ENCODE data around the gene PDE1C.
A peak's percentile ranks its signal among the peaks of the same experiment; 100 is the strongest.

The PDE1C gene

DNA sequence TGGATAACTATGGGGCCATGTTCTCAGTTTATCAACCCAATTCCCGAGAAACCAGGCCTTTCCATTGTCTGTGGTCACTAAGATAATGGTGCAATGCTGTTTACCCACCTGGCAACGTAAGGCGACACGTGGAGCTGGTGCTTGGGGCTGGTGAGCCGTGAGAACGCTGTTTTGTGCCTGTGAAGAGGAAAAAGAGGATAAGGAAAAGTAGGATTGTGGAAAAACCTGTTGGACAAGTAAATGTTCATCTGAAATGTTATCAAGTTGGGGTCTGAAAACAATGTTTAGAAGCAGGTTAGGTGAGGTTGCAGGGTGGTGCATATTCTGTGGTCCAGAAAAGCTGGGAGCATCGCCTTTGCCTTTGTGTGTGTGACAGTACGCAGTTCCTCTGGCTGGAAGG is 294.7 kb downstream of the PDE1C start:
- no peak for DNase-seq (ENCODE audit: low read depth)

DNA sequence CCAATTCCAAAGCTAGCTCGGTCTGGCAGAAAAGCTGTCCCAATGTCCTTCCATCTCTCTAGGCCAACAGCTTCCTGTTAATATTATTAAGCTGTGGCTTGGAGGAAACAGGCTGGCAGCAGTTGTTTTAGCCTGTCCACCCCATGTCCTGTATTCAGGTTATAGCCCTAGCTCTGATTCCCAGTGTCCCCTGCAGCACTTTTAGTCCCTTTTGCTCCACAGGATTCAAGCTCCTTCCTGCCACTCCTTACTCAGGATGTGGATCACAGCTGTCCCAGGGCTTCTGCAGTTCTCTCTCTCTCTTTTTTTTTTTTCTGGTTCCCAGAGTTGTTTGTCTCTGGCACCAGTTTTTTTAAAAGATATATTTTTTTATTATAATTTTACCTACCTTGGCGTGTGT is 298.0 kb downstream of the PDE1C start:
- no peak for DNase-seq (ENCODE audit: low read depth)

DNA sequence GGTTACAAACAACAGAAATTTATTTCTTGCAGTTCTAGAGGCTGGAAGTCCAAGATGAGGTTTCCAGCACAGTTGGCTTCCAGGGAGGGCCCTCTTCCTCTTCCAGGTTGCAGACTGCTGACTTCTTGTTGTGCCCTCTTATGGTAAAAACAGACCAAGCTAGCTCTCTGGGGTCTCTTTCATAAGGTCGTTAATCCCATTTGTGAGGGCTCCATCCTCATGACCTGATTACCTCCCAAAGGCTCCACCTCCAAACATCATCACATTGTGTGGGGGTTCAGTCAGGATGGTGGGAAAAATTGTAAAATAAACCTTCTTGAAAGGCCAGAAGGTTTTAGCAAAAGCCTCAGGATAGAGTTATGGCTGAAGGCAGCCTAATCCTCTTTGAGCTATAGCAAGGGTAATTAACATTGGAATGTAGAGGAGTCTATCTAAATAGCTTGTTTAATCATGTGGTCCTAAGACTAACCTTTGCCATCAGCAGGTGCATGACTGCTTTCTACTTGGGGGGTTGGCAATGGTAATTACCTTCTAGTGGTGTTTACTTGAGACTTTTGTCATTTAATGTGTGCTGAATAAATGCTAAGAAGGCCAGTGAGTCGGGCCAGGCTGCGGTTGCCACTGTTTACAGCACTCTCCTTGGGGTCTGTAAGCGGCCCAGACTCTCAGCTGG is 302.4 kb downstream of the PDE1C start:
- no peak for DNase-seq (ENCODE audit: low read depth)

DNA sequence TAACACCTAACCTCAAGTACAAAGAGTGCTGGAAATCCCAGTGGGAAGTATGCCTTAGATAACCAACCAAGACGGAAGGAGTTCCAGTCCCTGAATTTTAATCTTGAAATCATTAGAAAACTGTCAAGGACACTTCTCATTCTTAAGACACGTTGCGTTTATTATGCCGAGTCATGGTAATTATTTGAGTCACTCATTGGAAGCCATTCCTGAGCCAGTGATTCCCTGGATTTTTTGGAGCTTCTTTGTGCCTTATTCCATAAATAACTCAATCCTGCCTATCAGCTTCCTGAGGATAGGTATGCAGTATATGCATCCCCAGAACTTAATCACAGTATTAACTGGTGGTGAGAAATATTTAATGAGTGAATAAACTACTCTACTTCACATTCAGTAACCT is 305.7 kb downstream of the PDE1C start:
- no peak for DNase-seq (ENCODE audit: low read depth)

DNA sequence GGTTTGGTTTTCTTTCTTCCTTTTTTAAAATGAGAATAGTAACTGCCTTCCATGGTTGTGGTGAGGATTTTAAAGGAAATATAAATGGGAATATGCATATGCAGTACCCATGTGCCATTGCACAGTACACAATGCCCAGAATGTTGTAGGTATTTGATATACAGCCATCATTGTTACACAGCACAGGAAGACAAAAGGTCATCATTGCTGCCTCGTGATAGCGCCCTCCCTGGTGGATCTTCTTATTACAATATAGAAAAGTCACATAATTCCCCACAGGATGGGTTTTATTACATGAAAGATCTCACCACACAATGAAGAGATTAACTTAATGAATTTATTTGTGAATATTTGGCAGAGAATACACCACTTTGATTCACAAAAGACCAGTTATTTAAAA is 306.7 kb downstream of the PDE1C start:
- DNase-seq (ENCODE audit: low read depth) = no peak

DNA sequence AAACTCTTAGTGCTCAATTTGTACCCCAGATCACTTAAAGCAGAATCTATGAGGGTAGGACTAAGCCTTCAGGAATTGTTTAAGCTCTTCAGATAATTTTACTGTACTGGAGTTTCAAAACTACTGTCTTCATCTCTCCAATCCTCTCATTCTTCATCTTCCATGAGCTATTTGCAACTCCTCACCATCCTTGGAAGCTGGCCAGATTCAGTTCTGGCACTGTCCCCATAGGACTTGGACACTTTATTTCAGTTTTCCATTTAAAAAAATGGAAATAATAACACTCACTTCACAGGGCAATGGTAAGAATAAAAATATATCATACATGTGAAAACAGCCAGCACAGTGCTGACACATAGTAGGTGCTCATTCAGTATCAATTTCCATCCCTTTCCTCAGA is 308.6 kb downstream of the PDE1C start:
- no peak for DNase-seq (ENCODE audit: low read depth)

DNA sequence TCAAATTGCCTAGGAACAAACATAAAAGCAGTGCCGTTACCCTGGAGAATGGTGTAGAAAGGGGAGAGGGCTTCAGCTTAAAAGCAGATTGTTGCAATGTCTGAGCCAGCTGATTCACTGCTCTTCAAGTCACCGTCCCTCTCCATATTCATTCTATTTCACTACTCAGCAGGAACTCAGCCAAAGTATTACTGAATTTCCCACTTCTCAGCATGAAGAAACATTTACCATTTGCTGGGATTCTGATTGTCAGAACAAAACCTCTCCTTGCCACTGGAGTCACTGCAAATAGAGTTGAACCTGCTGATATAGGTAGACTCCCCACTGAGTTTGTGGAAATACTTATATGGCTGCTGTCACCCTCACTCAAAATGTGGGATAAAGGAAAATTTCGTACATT is 311.5 kb downstream of the PDE1C start:
- DNase-seq (ENCODE audit: low read depth) = no peak

DNA sequence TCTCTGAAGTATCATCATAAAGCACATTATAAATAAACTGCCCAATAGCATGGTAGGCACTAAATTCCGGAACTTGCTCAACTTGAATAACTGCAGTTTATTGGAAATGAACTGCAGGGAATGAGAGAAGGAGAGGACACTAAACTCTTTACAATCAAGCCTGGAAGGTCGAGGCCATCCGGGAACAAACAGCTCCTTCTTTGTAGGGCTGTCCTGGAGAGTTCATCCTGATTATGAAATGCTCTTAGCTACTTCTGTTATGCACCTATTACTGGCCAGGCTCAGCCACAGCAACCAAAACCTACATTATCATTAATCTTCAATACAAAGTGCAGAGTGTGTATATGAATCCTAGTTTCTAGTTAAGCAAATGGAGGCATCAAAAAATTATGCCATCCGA is 318.5 kb downstream of the PDE1C start:
- no peak for DNase-seq (ENCODE audit: low read depth)

DNA sequence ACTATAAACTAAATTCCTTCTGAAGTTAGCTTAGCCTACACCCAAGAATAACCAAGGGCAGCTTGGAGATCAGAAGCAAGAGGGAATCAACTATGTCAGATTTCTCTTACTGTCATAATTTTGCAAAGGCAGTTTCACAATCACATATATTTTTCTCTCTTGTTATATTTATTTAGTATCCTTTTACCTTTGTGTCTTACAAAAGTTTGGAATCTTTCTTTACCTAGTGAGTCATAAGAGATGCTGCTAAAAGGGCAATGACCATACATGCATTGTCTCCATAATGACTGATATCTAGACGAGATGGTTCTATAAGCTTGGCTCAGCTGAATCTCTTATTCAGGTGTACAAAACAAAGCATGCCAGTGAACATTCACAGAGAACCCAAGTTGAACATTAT is 322.1 kb downstream of the PDE1C start:
- DNase-seq (ENCODE audit: low read depth) = no peak

DNA sequence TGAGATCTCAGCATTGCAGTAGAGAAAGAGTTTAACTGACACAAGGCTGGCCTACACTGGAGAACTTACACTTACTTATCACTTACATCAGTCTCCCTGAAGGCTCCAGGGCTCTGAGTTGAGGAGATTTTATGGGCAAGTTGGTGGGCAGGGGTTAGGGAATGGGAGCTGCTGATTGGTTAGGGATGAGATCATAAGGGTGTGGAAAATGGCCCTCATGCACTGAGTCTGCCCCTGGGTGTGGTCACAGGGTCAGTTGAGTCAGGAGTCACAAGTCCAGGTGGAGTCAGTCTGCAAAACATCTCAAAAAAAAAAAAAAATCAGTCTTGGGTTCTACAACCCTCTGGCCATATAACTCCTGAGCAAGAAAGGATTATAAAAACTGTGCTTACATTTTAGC is 322.7 kb downstream of the PDE1C start:
- no peak for DNase-seq (ENCODE audit: low read depth)

DNA sequence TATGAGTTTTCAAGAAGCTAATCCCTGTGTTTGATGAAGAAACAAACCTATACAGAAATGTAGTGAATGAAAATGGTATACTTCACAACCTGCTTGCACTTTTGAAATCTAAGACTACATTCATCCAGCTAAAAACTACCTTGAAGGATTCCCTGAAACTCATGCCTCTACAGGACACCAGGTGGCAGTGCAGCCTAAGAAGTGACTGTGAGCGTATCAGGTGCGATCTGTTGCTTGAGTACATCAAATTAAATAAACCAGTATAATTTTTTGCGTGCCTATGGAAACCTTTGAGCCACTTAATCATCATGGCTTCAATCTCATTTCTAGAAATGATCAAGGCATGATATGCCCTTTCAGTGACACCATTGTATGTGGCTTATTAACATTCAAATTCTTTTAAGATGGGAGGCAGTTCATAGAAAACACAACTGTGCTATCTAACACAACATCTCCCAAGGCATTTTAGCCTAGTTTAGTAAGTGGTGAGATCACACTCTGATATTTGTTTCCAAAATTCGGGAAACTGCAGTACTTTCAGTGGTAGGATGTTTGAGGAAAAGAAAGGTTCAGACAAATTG is 325.8 kb downstream of the PDE1C start:
- no peak for DNase-seq (ENCODE audit: low read depth)

DNA sequence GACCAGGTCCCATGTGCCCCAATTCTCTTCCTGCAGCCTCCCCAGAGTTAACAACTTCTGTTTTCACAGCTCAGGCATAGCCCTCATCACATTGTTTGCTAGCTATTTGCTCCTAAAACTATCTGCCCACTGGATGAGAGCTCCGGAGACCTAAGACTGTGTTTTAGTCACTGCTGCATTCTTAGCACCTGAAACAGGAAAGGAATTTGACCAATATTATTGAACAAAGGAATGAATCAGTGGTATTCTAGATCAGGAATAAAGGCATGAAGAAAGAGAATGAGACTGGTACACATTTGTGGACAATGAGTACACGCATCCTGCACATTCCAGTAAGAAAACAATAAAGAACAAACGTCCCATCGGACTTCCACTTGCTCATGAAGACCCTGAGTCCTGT is 328.4 kb downstream of the PDE1C start:
- DNase-seq (ENCODE audit: low read depth) = no peak

DNA sequence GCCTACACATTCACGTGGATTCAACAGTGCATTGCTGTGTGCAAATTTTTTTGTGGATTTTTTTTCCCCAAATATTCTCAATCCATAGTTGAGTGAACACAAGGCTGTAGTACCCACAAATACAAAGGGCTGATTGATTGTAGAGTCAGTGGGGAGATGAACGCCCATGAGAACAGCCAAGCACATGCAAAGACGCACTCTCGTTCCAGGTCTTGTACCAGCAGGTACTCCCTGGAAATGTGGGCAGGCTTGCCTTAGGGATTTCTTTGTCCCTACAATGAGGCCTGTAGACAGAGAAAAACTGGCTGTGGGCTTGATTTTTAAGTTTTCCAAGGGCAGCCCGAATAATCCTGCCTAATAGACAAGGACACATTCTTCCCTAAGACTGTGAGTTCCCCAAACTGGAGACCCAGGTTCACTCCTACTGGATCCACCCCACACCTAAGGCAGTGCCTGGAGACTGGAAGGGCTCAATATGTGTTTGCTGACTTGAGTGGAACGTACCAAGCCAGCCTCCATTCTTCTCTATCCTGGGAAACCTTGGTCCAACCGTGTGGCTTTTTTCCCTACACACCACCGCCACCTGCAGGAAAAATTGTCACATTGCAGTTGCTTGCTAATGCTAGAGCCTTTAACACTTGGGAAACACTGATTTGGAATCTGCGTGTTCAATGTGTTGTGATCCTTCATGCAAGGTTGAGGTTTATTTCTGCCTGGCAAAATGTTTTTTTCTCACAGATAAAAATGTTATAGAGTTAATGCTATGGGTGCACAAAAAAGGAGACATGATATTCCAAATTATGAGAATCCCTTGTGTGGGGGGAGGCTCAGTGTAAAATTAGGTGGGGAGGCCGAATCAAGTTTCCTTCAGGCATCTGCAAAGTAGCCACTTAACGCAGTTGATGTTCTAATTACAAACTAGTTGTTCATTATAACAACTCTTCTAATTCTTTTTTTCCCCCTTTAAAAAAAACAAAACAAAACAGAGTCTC is 333.9 kb downstream of the PDE1C start:
- DNase-seq (ENCODE audit: low read depth) = peak; percentile 29

DNA sequence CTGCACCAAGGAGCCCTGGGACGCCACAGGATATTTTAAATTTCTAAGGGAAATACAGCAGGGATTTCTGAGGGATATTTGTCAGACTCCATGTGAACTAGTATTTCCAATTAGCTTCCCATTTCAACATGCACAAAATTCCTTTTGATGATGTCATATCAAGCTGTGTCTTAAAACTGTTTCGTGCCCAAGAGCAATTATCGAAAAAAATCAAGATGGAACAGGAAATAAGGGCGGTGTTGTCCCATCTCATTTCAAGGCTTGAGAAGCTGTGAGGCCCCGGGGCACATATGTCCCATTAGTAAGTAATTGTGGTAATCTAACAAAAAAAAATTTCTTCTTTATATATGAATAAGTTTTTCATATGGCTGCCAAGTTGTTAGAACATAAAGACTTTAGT is 335.8 kb downstream of the PDE1C start:
- DNase-seq (ENCODE audit: low read depth) = peak; percentile 39

DNA sequence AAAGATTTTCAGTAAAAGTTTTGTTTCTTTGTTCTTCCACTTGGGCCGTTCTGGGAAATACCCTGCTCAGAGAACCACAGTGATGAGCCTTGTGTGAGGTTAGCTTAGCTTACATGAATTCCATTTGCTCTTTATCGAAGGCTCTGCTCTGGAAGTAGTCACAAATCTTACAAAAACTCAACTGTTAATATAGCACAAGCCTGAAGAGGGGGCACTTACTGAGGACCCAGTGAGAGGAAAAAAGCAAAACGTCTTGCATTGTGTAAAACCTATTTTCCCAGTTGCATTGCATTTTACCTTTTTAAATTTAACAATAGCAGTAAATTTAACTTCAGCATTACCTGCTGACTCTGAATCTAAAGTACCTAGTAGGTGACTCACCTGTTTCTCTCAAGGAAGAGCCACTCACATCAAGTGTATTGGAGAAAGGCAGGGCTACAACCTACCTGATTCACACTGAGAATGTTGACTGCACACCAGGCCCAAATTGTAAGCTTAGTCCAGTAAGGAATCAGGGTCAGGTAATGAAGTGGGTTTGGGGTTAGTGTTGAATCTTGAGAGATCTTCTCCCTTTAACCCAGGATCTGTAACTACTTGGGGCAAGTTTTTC is 340.9 kb downstream of the PDE1C start:
- no peak for DNase-seq (ENCODE audit: low read depth)

DNA sequence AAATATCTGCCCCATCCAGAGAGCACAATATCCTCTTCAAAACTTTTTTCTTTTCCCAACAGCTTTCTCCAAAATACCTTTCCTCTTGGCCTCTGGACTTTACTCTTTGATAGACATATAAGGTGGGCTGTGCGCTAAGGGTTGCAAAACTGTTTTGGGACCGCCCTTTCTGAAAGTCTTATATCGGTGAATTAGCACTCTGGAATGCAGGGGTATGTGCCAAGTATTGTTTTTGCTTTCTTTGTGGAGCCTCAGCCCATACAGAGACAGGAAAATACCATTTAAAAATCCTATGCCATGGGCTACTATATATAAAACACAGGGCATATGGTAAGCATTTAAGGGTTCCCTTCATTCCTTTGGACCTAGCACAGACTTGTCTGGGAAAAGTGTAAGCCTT is 345.5 kb downstream of the PDE1C start:
- no peak for DNase-seq (ENCODE audit: low read depth)

DNA sequence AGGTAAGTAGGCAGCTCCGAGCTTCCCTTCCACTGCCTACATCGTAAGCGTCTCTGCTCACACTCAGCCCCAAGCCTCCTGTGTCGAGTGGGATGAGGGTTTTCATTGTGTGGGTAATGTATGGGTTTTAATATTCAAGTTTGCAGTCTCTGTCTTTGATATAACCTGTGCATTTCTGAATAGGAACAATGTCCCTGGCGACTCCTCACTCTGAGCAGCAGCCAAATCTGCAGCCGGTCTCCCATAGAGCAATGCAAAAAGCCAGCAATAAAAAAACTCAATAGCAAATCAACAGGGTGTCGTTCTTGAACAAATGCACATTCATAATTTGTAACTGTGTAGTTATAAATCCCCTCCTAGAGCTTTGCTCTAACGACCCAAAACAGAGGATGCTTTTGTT is 349.8 kb downstream of the PDE1C start:
- no peak for DNase-seq (ENCODE audit: low read depth)

DNA sequence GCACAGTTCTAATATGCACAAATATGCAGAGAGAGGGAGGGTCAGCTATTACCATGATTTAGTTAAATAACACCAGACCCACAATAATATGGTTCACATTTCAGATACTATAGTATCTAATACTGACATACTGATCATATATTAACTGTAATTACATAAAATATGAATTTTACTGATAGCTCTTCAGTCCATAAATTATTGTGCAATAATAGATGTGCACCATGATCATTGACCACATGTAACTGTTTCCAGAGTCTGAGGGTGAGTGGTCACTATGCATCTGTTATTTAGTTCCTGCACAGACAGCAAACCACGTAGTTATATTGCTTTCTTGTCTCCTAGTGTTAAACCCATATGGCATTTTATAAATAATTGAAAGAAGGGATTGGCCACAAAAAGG is 353.9 kb downstream of the PDE1C start:
- no peak for DNase-seq (ENCODE audit: low read depth)

DNA sequence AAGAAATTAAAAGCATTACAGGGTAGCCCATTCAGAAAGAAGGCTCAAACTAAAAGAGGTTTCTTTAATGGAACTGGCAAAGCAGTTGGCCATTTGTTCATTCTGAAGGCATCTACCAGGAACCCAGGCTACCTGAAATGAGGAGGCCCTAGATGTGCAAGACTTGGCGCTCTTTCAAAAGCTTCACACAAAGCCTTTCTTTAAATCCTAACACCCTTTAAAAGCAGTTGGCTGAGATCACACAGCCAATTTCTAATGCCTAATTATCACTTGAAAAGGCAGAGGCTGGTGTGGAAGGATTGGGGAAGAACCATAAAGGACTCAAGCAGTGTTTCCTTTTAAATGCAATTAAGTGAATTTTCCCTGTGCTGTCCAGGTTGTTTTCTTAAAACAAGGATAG is 360.0 kb downstream of the PDE1C start:
- no peak for DNase-seq (ENCODE audit: low read depth)

DNA sequence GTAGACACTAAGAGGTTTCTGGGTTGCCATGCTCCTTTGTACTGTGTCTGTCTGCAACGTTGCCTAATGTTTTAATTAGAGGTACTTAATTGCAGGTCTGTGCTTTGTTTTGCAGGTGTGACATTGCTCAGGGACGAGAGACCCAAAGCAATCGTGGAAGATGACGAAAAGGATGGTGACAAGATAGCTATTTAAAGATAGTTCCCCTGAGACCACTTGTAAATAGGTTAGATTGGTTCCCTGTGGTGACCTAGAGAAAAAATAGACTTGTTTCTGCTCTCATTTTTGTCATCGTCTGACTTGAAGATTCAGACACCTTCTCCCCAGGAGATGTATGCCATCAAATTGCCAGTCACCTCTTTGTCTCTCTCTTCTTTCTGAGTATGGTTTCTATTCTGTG is 363.1 kb downstream of the PDE1C start:
- DNase-seq (ENCODE audit: low read depth) = no peak

DNA sequence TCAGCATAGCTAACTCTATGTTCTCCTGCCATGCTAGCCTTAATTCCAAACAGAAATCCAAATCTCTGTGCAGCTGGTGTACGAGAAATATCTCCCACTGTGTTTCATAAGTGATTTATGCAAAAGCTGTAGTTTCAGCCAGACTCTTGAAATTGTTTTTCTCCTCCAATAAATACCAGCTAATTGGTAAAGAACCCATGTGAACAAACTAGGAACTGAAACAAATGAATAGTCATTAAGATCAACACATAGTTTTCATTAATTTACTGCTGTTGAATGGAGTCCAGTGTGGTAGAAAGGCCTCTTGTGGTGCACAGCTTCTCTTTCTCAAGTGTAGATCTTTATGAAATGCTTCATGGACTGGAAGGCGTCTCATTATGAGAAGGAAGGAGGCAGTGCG is 364.8 kb downstream of the PDE1C start:
- no peak for DNase-seq (ENCODE audit: low read depth)

DNA sequence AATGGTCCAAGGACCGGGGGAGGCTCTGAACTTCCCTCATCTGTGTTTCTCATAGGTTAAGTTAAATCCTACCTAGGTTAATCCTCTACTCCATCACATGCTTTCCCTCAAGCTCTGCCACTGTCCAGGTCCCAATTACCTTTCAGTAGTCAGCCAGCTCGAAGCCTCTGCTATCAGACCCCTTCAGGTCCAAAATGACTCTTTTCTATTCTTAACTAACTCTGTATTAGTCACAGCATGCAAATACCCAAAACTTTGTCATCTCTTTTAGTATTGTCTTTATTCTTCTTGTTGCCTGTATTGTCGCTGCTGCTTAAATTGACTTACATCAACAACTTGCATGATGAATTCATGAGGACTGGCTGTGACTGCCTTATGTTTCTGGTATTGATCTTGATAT is 367.9 kb downstream of the PDE1C start:
- DNase-seq (ENCODE audit: low read depth) = no peak
